Mucosa of stomach (tissue), 1 donor: ENCODE results near the gene SUPT4H1.

Experiments
- H3K27me3 ChIP-seq: one replicate; pipeline ENCODE4 v1.7.0; 2013; ENCODE audit warnings: mild to moderate bottlenecking, low read length; ENCODE audit not compliant: control insufficient read depth, insufficient read depth
- H3K36me3 ChIP-seq: one replicate; pipeline ENCODE4 v1.7.0; 2013; ENCODE audit warnings: low read length; ENCODE audit not compliant: control insufficient read depth, insufficient read depth
- H3K4me1 ChIP-seq: one replicate; pipeline ENCODE4 v1.7.0; 2013; ENCODE audit warnings: mild to moderate bottlenecking, low read length; ENCODE audit not compliant: control insufficient read depth, insufficient read depth
- H3K4me3 ChIP-seq: one replicate; pipeline ENCODE4 v1.7.0; 2013; ENCODE audit warnings: low read length
- H3K9ac ChIP-seq: one replicate; pipeline ENCODE4 v1.7.0; 2013; ENCODE audit warnings: mild to moderate bottlenecking, low read length, moderate library complexity
- H3K9me3 ChIP-seq: one replicate; pipeline ENCODE4 v1.7.0; 2013; ENCODE audit warnings: mild to moderate bottlenecking, low read length, moderate library complexity; ENCODE audit not compliant: control insufficient read depth
- donor health status: Pancreatic carcinoma.

The SUPT4H1 gene

DNA sequence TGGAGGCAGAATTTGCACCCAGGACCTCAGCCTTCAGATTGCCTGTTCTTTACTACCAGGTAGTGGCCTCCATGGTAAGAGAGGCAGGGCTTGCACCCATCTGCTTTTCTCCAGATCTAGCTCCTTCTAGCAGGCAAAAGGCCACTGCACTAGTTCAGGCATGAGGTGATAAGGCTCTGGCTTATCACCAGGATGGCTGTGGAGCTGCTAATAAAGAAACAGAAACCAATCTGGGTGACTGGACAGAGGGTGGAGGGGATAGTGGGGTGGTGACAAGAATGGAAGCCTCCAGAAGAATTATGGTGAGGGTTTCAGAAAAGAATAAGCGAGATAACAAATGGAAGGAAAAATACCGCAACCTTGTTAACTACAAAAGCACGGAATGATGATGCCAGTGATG lies 15.5 kb upstream of the SUPT4H1 start:
- peaks cover 52% of the 10 kb centered on the region for H3K4me1 ChIP-seq
- H3K36me3 ChIP-seq, result no peaks in the 10 kb centered on the region
- H3K9ac ChIP-seq, result no peak overlapping the region
- no peak overlapping the region for H3K4me3 ChIP-seq
- no peaks in the 10 kb centered on the region for H3K9me3 ChIP-seq
- no peaks in the 10 kb centered on the region for H3K27me3 ChIP-seq

GRCh38 chr17:58365980-58366595 lies 14.1 kb upstream of the SUPT4H1 start:
- Histone ChIP-seq H3K27me3 (no peaks in the 10 kb centered on the region), H3K4me3 (no peak overlapping the region), H3K9me3 (no peaks in the 10 kb centered on the region), H3K36me3 (no peaks in the 10 kb centered on the region), H3K9ac (no peak overlapping the region), H3K4me1 (peaks cover 52% of the 10 kb centered on the region)

DNA sequence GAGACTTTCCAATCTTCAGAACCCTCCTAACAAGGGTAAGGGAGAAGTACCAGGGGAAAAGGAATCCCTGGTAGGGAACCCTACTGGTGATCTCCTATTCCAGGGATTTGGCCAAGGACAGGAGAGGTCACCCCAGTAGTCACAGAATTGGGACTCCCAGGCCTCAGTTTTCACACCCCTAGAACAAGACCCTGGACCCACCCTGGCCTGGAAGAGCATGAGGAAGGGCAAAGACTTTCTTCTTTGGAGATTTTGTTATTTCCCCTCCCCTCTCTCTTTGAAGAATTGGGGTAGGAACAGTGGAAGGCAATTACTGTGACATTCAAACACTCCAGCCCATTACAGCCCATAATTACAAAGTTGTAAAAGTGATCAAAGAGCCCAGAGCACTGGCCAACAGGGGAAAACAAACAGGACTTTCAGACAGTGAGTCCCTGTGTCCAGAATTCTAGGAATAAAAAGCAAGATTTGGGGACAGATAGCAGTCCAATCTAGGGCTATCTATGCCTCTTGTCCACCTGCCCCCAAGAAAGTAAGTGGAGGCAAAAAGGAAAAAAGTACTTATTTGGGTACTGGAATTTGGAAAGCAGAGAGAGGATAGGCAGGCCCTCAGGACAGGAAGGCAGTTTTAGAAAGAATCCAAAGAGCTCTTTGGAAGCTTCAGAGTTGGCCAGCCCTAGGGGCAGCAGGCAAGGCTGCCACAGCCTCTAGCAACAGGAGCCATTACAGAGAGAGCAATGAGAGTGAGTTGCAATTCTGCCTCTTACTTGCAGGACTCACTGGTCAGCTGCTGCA lies 13.4 kb upstream of the SUPT4H1 start:
- H3K4me1 ChIP-seq, result peaks cover 52% of the 10 kb centered on the region
- no peak overlapping the region for H3K4me3 ChIP-seq

GRCh38 chr17:58364270-58364942 lies 12.4 kb upstream of the SUPT4H1 start:
- Histone ChIP-seq H3K9me3 (no peaks in the 10 kb centered on the region), H3K4me3 (no peak overlapping the region), H3K4me1 (peaks cover 51% of the 10 kb centered on the region), H3K27me3 (no peaks in the 10 kb centered on the region), H3K9ac (peak overlapping the region; percentile 1), H3K36me3 (no peaks in the 10 kb centered on the region)

More for the DNA sequence above, 13.4 kb upstream of the SUPT4H1 start:
- Histone ChIP-seq H3K27me3 (no peaks in the 10 kb centered on the region), H3K9ac (peak overlapping the region; percentile 1), H3K9me3 (no peaks in the 10 kb centered on the region), H3K36me3 (no peaks in the 10 kb centered on the region)

GRCh38 chr17:58363457-58364185 lies 11.6 kb upstream of the SUPT4H1 start:
- Histone ChIP-seq H3K36me3 (no peaks in the 10 kb centered on the region), H3K9ac (no peak overlapping the region), H3K27me3 (no peaks in the 10 kb centered on the region), H3K9me3 (no peaks in the 10 kb centered on the region), H3K4me3 (no peak overlapping the region), H3K4me1 (peaks cover 43% of the 10 kb centered on the region)

DNA sequence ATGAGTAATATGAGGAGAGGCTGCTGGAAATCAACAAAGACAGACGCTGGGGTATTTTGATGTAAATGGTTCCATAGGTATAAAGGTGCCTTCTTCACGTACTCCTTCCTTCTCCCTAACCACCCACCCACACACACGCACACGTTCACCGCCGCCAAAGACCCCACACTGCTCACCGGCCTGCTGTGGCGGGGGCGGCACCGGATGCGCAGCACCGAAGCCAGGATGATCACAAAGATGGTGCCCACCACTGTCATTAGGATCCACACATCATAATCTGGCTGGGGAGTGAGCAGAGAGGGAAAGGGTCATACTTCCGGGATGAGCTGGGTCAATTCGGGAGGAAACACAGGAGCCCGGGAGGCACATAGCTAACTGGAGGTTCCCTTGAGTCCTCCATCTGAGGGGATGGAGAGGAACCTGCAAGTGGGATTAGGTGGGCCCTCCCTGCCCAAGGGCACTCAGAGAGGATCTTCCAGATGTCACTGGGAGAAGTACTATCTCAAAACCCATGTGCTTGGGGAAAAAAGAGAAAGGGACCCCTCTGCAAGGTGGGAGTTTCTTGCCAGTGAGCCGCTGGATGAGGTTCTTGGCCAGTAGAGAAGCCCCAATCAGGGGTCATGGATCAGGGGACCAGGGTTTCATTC lies 10.5 kb upstream of the SUPT4H1 start:
- Histone ChIP-seq H3K4me1 (peaks cover 37% of the 10 kb centered on the region), H3K9ac (no peak overlapping the region), H3K4me3 (no peak overlapping the region)

GRCh38 chr17:58360296-58361063 lies 8.5 kb upstream of the SUPT4H1 start:
- Histone ChIP-seq H3K4me1 (peaks cover 20% of the 10 kb centered on the region), H3K9me3 (no peaks in the 10 kb centered on the region), H3K36me3 (peaks cover 3% of the 10 kb centered on the region), H3K4me3 (no peak overlapping the region), H3K27me3 (no peaks in the 10 kb centered on the region), H3K9ac (no peak overlapping the region)

More for the DNA sequence above, 10.5 kb upstream of the SUPT4H1 start:
- Histone ChIP-seq H3K27me3 (no peaks in the 10 kb centered on the region), H3K36me3 (no peaks in the 10 kb centered on the region), H3K9me3 (no peaks in the 10 kb centered on the region)

- Histone ChIP-seq H3K4me1 (peaks cover 3% of the 10 kb centered on the region), H3K9ac (no peak overlapping the region), H3K36me3 (peaks cover 3% of the 10 kb centered on the region), H3K27me3 (no peaks in the 10 kb centered on the region), H3K9me3 (no peaks in the 10 kb centered on the region), H3K4me3 (no peak overlapping the region)
These were observed 6.6 kb upstream of the SUPT4H1 start for GRCh38 chr17:58358408-58359172.

- no peak overlapping the region for H3K9ac ChIP-seq
- no peaks in the 10 kb centered on the region for H3K9me3 ChIP-seq
- H3K4me3 ChIP-seq, result no peak overlapping the region
- H3K4me1 ChIP-seq, result peaks cover 11% of the 10 kb centered on the region
- no peaks in the 10 kb centered on the region for H3K27me3 ChIP-seq
- H3K36me3 ChIP-seq, result peaks cover 3% of the 10 kb centered on the region
These were observed 5.6 kb upstream of the SUPT4H1 start for GRCh38 chr17:58357312-58358297.

DNA sequence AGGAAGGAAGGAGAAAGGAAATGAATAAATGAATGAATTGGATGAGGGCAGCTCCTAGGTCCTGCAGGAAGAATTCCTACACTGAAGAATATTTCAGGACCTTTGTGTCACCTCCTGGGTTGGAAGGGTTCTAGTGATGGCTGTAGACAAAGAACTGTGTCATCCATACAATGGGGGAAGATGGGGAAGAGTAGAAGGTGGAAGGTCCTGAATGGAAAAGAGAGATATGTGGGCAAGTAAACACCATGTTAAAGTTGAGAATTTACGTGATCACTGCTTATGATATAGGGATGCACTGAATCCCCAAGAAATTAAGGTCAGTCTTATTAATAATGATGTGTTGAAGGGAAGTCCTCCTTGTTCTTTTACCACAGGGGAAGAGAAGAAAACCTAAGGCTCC lies 4.2 kb upstream of the SUPT4H1 start:
- H3K9me3 ChIP-seq, result no peaks in the 10 kb centered on the region
- no peak overlapping the region for H3K4me3 ChIP-seq
- H3K27me3 ChIP-seq, result no peaks in the 10 kb centered on the region
- H3K4me1 ChIP-seq, result peaks cover 13% of the 10 kb centered on the region
- H3K9ac ChIP-seq, result no peak overlapping the region
- peaks cover 3% of the 10 kb centered on the region for H3K36me3 ChIP-seq
